H1 (cell line): ENCODE results near the gene FBXO17.

Source experiments
- CBX8 ChIP-seq: fragments of 300-800, 300-1000 bp; sonication (generic); IDR thresholded peaks from 2 replicates; pipeline ENCODE4 v1.7.1; 2016; ENCODE audit warnings: low read depth, low read length, borderline replicate concordance
- CTCF ChIP-seq, 3 experiments: IDR thresholded peaks; 1 replicate in 2 of 3; 2 replicates in 1 of 3; pipeline versions ENCODE4 v1.5.1 to v1.6.1; 2011; ENCODE audit warnings: low read length in 3 of 3, mild to moderate bottlenecking in 3 of 3, inconsistent platforms in 2 of 3, low read depth in 1 of 3, moderate library complexity in 1 of 3; ENCODE audit not compliant: insufficient read depth in 1 of 3; ENCODE audit errors: control extremely low read depth in 1 of 3
- E2F6 ChIP-seq: IDR thresholded peaks from 2 replicates; pipeline ENCODE4 v1.6.1; 2012; ENCODE audit warnings: inconsistent platforms
- EP300 ChIP-seq, 2 experiments: IDR thresholded peaks; 1 replicate in 1 of 2; 2 replicates in 1 of 2; pipeline ENCODE4 v1.6.1; 2011 to 2012; ENCODE audit warnings: low read depth in 2 of 2, low read length in 2 of 2, mild to moderate bottlenecking in 2 of 2, borderline replicate concordance in 1 of 2, inconsistent platforms in 1 of 2, moderate library complexity in 1 of 2
- EZH2 ChIP-seq: fragments of 200-600 bp; sonication (generic); IDR thresholded peaks from 2 replicates; pipeline ENCODE4 v1.7.1; 2012; ENCODE audit warnings: low read depth, mild to moderate bottlenecking, moderate library complexity, low read length, inconsistent platforms; ENCODE audit not compliant: severe bottlenecking
- MAX ChIP-seq: IDR thresholded peaks from 2 replicates; pipeline ENCODE4 v1.6.1; 2012; ENCODE audit warnings: inconsistent platforms
- POLR2A ChIP-seq, 2 experiments: IDR thresholded peaks; 1 replicate in 1 of 2; 2 replicates in 1 of 2; pipeline ENCODE4 v1.6.1; 2011; ENCODE audit warnings: low read depth in 2 of 2, low read length in 2 of 2, mild to moderate bottlenecking in 2 of 2; ENCODE audit errors: control extremely low read depth in 1 of 2
- POLR2AphosphoS5 ChIP-seq: IDR thresholded peaks from 2 replicates; pipeline ENCODE4 v1.6.1; 2011; ENCODE audit warnings: low read depth, low read length
- RXRA ChIP-seq: IDR thresholded peaks from 2 replicates; pipeline ENCODE4 v1.6.1; 2011; ENCODE audit warnings: low read depth, mild to moderate bottlenecking, low read length, moderate library complexity; ENCODE audit not compliant: insufficient read depth
- TCF12 ChIP-seq: IDR thresholded peaks from 2 replicates; pipeline ENCODE4 v1.6.1; 2011; ENCODE audit warnings: low read depth, mild to moderate bottlenecking, low read length
- ZNF274 ChIP-seq: IDR thresholded peaks from 2 replicates; pipeline ENCODE4 v1.7.0; 2012; ENCODE audit warnings: low read length, borderline replicate concordance; ENCODE audit errors: extremely low read depth

- TF ChIP-seq EZH2 (no peak), POLR2A (IDR thresholded peaks at IDR 0.05; ENCODE audit: control extremely low read depth in 1 of 2, low read depth in 2 of 2, low read length in 2 of 2) (peak; percentile 97 to 99), CTCF (IDR thresholded peaks at IDR 0.05; ENCODE audit: control extremely low read depth in 1 of 3, insufficient read depth in 1 of 3, low read depth in 1 of 3, low read length in 3 of 3) (peak; percentile 92 to 98 (median 93)), ZNF274 (no peak), MAX (peak; percentile 57), POLR2AphosphoS5 (peak; percentile 97), TCF12 (no peak), EP300 (IDR thresholded peaks at IDR 0.05; ENCODE audit: borderline replicate concordance in 1 of 2, low read depth in 2 of 2, low read length in 2 of 2) (no peak), RXRA (no peak), E2F6 (no peak), CBX8 (no peak)
Observed at GRCh38 chr19:38929929-38930775, 45.4 kb downstream of the FBXO17 start, which contains the start of gene SARS2.
